IMR-90 (cell line): ENCODE data around the gene GRK5. TPM values are rescaled to one million over a fixed set of nuclear protein-coding genes. Genes with fewer than 3 reads are reported as not detected.

Experiments used
- ATAC-seq: fragments of 200-7000 bp; cut with Tn5 transposase; 2 replicates; pipeline ENCODE4 v1.9.1; 2020; ENCODE audit warnings: low read depth, mild to moderate bottlenecking, moderate library complexity
- BruUV-seq: library from RNA; stranded (reverse); fragments of 400-500 nt; replicated peaks from 2 replicates; lab custom pipeline; 2021; lab: Mats Ljungman, UMichigan
- CTCF ChIA-PET: fragments of 300-600 bp; formaldehyde crosslinking; extraction: SDS; loops from one replicate; lab custom pipeline; 2021; ENCODE audit warnings: antibody characterized with exemption; lab: Yijun Ruan, JAX
- POLR2A ChIA-PET: fragments of 300-600 bp; sonication (Branson Sonifier 250); formaldehyde crosslinking; loops from one replicate; lab custom pipeline; 2022; ENCODE audit warnings: antibody characterized with exemption; ENCODE audit not compliant: unreplicated experiment; lab: Charles Lee
- DNase-seq: peaks from one replicate; pipeline ENCODE4 v3.0.0; 2013
- H2AFZ ChIP-seq: replicated peaks from 2 replicates; pipeline ENCODE3; 2013; ENCODE audit warnings: low read length, mild to moderate bottlenecking; ENCODE audit not compliant: poor library complexity
- H2AK5ac ChIP-seq: 2 replicates; pipeline ENCODE4 v1.6.1; 2013; ENCODE audit warnings: low read depth, low read length, inconsistent platforms
- H2AK9ac ChIP-seq: replicated peaks from 2 replicates; pipeline ENCODE3; 2013; ENCODE audit warnings: mild to moderate bottlenecking, low read depth, low read length, moderate library complexity; ENCODE audit not compliant: poor library complexity
- H2BK120ac ChIP-seq: 2 replicates; pipeline ENCODE4 v1.6.1; 2013; ENCODE audit warnings: low read depth, low read length, inconsistent platforms
- H2BK15ac ChIP-seq: 3 replicates; pipeline ENCODE4 v1.6.1; 2013; ENCODE audit warnings: low read depth, low read length, inconsistent platforms
- H2BK20ac ChIP-seq: 2 replicates; pipeline ENCODE4 v1.6.1; 2013; ENCODE audit warnings: low read depth, mild to moderate bottlenecking, inconsistent platforms, low read length, moderate library complexity
- H2BK5ac ChIP-seq: 2 replicates; pipeline ENCODE4 v1.6.1; 2013; ENCODE audit warnings: mild to moderate bottlenecking, low read depth, low read length, inconsistent platforms; ENCODE audit not compliant: poor library complexity, severe bottlenecking
- H3K14ac ChIP-seq: replicated peaks from 2 replicates; pipeline ENCODE4 v1.6.1; 2013; ENCODE audit warnings: low read depth, low read length, inconsistent platforms
- H3K18ac ChIP-seq: 2 replicates; pipeline ENCODE4 v1.6.1; 2013; ENCODE audit warnings: low read depth, low read length, control low read depth
- H3K23ac ChIP-seq: 2 replicates; pipeline ENCODE4 v1.6.1; 2013; ENCODE audit warnings: low read depth, low read length, inconsistent platforms
- H3K27ac ChIP-seq: 2 replicates; pipeline ENCODE4 v1.5.1; 2013; ENCODE audit warnings: mild to moderate bottlenecking, control low read depth, low read length; ENCODE audit not compliant: insufficient read depth
- H3K27me3 ChIP-seq: 2 replicates; pipeline ENCODE4 v1.6.1; 2013; ENCODE audit warnings: low read length; ENCODE audit not compliant: control insufficient read depth, insufficient read depth
- H3K36me3 ChIP-seq: 2 replicates; pipeline ENCODE4 v1.6.1; 2013; ENCODE audit warnings: low read length, mixed read lengths; ENCODE audit not compliant: control insufficient read depth, insufficient read depth
- H3K4ac ChIP-seq: 2 replicates; pipeline ENCODE4 v1.6.1; 2013; ENCODE audit warnings: low read depth, low read length, inconsistent platforms
- H3K4me1 ChIP-seq: 2 replicates; pipeline ENCODE4 v1.6.1; 2013; ENCODE audit warnings: low read length, mixed read lengths; ENCODE audit not compliant: control insufficient read depth, insufficient read depth
- H3K4me2 ChIP-seq: 2 replicates; pipeline ENCODE4 v1.6.1; 2013; ENCODE audit warnings: low read depth, mild to moderate bottlenecking, control low read depth, low read length, moderate library complexity
- H3K4me3 ChIP-seq: 2 replicates; pipeline ENCODE4 v1.5.1; 2013; ENCODE audit warnings: low read depth, mild to moderate bottlenecking, control low read depth, low read length, moderate library complexity; ENCODE audit not compliant: insufficient read depth
- H3K56ac ChIP-seq: 2 replicates; pipeline ENCODE4 v1.6.1; 2013; ENCODE audit warnings: low read length, inconsistent platforms; ENCODE audit not compliant: insufficient read depth; ENCODE audit errors: extremely low read depth
- H3K79me1 ChIP-seq, 2 experiments: 2 replicates each; pipeline ENCODE4 v1.6.1; 2013; ENCODE audit warnings: low read length in 2 of 2, inconsistent platforms in 1 of 2, low read depth in 1 of 2
- H3K9ac ChIP-seq: 2 replicates; pipeline ENCODE4 v1.6.1; 2013; ENCODE audit warnings: low read depth, low read length, control low read depth
- H3K9me1 ChIP-seq: 2 replicates; pipeline ENCODE4 v1.6.1; 2013; ENCODE audit warnings: low read length, inconsistent platforms; ENCODE audit not compliant: insufficient read depth
- H3K9me3 ChIP-seq: 2 replicates; pipeline ENCODE4 v1.6.1; 2013; ENCODE audit warnings: low read length; ENCODE audit not compliant: control insufficient read depth, insufficient read depth
- H4K20me1 ChIP-seq: 2 replicates; pipeline ENCODE4 v1.6.1; 2013; ENCODE audit warnings: low read length, inconsistent platforms; ENCODE audit not compliant: insufficient read depth
- H4K5ac ChIP-seq: 2 replicates; pipeline ENCODE4 v1.6.1; 2013; ENCODE audit warnings: mild to moderate bottlenecking, low read depth, low read length, control low read depth
- H4K8ac ChIP-seq, 2 experiments: 2 replicates each; pipeline ENCODE4 v1.6.1; 2013; ENCODE audit warnings: low read depth in 2 of 2, low read length in 2 of 2, control low read depth in 1 of 2, inconsistent platforms in 1 of 2
- H4K91ac ChIP-seq: 2 replicates; pipeline ENCODE4 v1.6.1; 2013; ENCODE audit warnings: low read depth, low read length, inconsistent platforms; ENCODE audit not compliant: insufficient read depth
- BHLHE40 ChIP-seq: fragments of 150-350 bp; IDR thresholded peaks from 2 replicates; pipeline ENCODE4 v1.6.1; 2016; ENCODE audit warnings: mild to moderate bottlenecking, low read depth, low read length
- FOS ChIP-seq: fragments of 150-350 bp; IDR thresholded peaks from 2 replicates; pipeline ENCODE4 v1.6.1; 2016; ENCODE audit warnings: low read depth, low read length
- MAZ ChIP-seq: IDR thresholded peaks from 2 replicates; pipeline ENCODE4 v1.6.1; 2012; ENCODE audit warnings: low read depth, mild to moderate bottlenecking, low read length, improper control_type of control experiment, moderate library complexity, borderline replicate concordance
- USF2 ChIP-seq: fragments of 150-350 bp; IDR thresholded peaks from 2 replicates; pipeline ENCODE4 v1.6.1; 2017; ENCODE audit warnings: mild to moderate bottlenecking, antibody characterized with exemption, low read length, low read depth
- WGBS, 2 experiments: methylation state at CpG; one replicate each; pipeline versions ENCODE4 v1.1.5 to v1.1.7; 2013; ENCODE audit warnings: missing lambda C conversion rate in 2 of 2; ENCODE audit not compliant: insufficient read length in 1 of 2; ENCODE audit errors: extremely low coverage in 2 of 2; 5-methylcytosine and 5-hydroxymethylcytosine counted together
- dilution Hi-C: fragments of 300-500 bp; cut with HindIII; formaldehyde crosslinking; loops from one replicate; pipeline ENCODE4 v1.14.3; 2018; ENCODE audit warnings: low sequenced_read_pairs; ENCODE audit not compliant: unreplicated experiment
- in situ Hi-C: fragments of 300-500 bp; cut with MboI; formaldehyde crosslinking; loops from 3 replicates; pipeline ENCODE4 v1.14.3; 2019; ENCODE audit warnings: low sequenced_read_pairs, inconsistent platforms, mixed read lengths
- intact Hi-C: fragments of 100-400 bp; cut with micrococcal nuclease; formaldehyde crosslinking; loops from 2 replicates; pipeline ENCODE4 v1.10.0; 2022
- polyA plus RNA-seq, 3 experiments: library from polyadenylated mRNA; depleted of rRNA; stranded (reverse); fragments of >200 nt; gene quantifications; 2 replicates each; pipeline ENCODE4 v1.2.3, GENCODE V29; 2012; ENCODE audit warnings: low replicate concordance in 1 of 3
- total RNA-seq: library from RNA; depleted of rRNA; stranded (reverse); fragments of >200 nt; gene quantifications from 2 replicates; pipeline ENCODE4 v1.2.3, GENCODE V29; 2012
- TF ChIP-seq, protein P1 (sequence below): conservative IDR thresholded peaks from 2 replicates; pipeline ENCODE4 v1.5.1; 2012; ENCODE audit warnings: mild to moderate bottlenecking, low read depth, low read length, improper control_type of control experiment

GRK5 gene
- total and polyA plus RNA-seq, 2 of the 4 experiments (the other 2 are of a cell fraction) = 12.9 to 16.3 TPM

DNA sequence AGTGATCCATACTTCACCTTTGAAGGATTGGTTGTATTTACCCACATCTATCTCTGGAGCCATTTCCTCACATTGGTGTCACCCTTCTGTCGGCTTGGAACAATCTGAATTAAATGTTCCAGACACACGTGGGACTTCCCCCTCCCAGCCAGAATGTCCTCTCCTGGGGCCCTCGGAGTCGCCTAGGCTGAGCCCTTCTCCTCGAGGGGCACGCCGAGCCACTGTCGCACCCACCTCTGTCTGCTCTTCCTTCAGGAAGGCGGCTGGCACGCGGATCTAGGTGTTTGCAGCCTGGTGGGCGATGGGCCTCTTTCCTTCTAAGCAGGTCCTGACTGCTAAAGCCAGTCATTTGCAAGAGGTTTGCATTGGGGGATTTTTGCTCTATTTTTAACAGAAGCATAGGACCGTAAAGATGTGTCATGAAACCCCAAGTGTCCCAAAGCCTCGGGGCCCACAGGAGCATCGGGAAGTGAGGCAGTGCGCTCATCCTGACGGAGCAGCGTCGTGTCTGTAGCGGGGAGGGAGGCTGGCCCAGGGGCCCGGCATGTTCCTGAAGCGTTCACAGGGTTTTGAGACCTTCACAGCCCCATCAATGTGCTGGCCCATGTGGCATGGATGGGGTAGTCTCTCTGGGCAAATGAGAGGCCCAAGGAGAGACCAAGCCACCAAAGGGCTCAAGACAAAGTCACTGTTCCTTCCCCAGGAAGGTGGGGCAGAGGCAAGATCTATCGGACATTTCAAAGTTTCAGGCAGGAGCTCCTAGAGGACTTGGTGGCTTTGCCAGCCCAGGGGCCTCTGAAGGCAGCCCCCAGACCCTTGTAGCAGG is 248.5 kb downstream of the GRK5 start (continued):
- no peak for TF ChIP-seq MAZ

GRCh38 chr10:119456435-119456810 is 249.1 kb downstream of the GRK5 start:
- H3K27ac ChIP-seq = no peak overlapping the region
- ATAC-seq (no peak), DNase-seq (no peak)
- no peak overlapping the region for H2AK9ac ChIP-seq
- H3K9me3 ChIP-seq = no peaks in the 10 kb centered on the region
- ChIA-PET CTCF (no interaction called here), POLR2A (interaction anchor here (0.6 kb wide), 1 partner anchor 115 kb away, joined by 3 read pairs; no protein-coding TSS in a partner anchor)
- in situ Hi-C loops (no loop called here), intact Hi-C loops (no loop called here), dilution Hi-C loops (no loop called here)
- no peak overlapping the region for H3K4ac ChIP-seq
- H2BK15ac ChIP-seq = no peak overlapping the region
- H3K4me3 ChIP-seq = no peak overlapping the region
- H3K23ac ChIP-seq = no peak overlapping the region
- no peak overlapping the region for H3K9ac ChIP-seq
- no peaks in the 10 kb centered on the region for H4K20me1 ChIP-seq
- H3K56ac ChIP-seq = no peak overlapping the region
- no peak overlapping the region for H3K14ac ChIP-seq
- H2BK120ac ChIP-seq = no peak overlapping the region
- H3K79me1 ChIP-seq = no peaks in the 10 kb centered on the region
- no peak overlapping the region for H2AK5ac ChIP-seq
- no peaks in the 10 kb centered on the region for H3K4me1 ChIP-seq
- no peak overlapping the region for H4K8ac ChIP-seq
- BruUV-seq = no TSS peak
- no peak overlapping the region for H2BK5ac ChIP-seq
- TF ChIP-seq, protein P1, sequence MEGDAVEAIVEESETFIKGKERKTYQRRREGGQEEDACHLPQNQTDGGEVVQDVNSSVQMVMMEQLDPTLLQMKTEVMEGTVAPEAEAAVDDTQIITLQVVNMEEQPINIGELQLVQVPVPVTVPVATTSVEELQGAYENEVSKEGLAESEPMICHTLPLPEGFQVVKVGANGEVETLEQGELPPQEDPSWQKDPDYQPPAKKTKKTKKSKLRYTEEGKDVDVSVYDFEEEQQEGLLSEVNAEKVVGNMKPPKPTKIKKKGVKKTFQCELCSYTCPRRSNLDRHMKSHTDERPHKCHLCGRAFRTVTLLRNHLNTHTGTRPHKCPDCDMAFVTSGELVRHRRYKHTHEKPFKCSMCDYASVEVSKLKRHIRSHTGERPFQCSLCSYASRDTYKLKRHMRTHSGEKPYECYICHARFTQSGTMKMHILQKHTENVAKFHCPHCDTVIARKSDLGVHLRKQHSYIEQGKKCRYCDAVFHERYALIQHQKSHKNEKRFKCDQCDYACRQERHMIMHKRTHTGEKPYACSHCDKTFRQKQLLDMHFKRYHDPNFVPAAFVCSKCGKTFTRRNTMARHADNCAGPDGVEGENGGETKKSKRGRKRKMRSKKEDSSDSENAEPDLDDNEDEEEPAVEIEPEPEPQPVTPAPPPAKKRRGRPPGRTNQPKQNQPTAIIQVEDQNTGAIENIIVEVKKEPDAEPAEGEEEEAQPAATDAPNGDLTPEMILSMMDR = no peak
- TF ChIP-seq USF2 (no peak), FOS (no peak), BHLHE40 (no peak)
- H3K36me3 ChIP-seq = peaks cover 71% of the 10 kb centered on the region
- no peak overlapping the region for H4K91ac ChIP-seq
- no peak overlapping the region for H2AFZ ChIP-seq
- WGBS, 2 experiments = 64% methylated on average over 3 of the region's 7 CpGs; no CpG with 5 or more reads in 1 of the 2 experiments
- H4K5ac ChIP-seq = no peak overlapping the region
- H3K27me3 ChIP-seq = no peaks in the 10 kb centered on the region
- H3K4me2 ChIP-seq = no peak overlapping the region
- H2BK20ac ChIP-seq = no peak overlapping the region
- no peaks in the 10 kb centered on the region; the same call in 1 of the 2 replicates for H3K9me1 ChIP-seq
- no peak overlapping the region for H3K18ac ChIP-seq
